GM10248 (cell line): Measurements from ENCODE around the gene IMPACT.

Source experiments
- CTCF ChIA-PET: fragments of 300-600 bp; sonication (Branson Sonifier 250); formaldehyde crosslinking; extraction: SDS; loops from one replicate; lab custom pipeline; 2021; ENCODE audit warnings: antibody characterized with exemption; lab: Yijun Ruan, JAX
- POLR2A ChIA-PET: fragments of 350-650 bp; sonication (Branson Sonifier 250); formaldehyde crosslinking; extraction: SDS; loops from one replicate; lab custom pipeline; 2020; ENCODE audit warnings: antibody characterized with exemption; lab: Yijun Ruan, JAX
- DNase-seq: peaks from one replicate; pipeline ENCODE4 v3.0.0; 2012; ENCODE audit errors: extremely low spot score
- TF ChIP-seq, protein P1 (sequence below): IDR thresholded peaks from 2 replicates; pipeline ENCODE4 v1.5.1; 2012; ENCODE audit warnings: mild to moderate bottlenecking, low read depth; ENCODE audit errors: extremely low read depth, missing control alignments, control extremely low read depth

Gene IMPACT

DNA sequence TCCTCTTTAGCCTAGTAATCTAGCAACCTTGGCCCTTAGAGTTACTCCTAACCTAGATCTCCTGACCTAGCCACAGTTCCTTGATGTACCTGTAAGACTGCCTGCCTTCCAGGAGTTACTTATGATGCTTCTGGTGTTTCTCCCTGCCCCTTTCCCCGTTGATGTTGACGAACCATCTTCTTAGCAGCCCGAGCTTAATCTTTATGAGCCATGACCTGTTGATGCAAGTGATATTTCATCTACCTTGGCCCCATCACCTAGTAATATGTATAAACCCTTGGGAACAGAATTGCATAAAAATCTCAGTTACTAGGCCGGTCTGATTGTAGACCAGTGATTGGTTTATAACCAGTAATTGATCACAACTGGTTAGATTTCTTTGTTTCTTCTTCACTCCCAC lies 2.7 kb downstream of the IMPACT start:
- ChIA-PET POLR2A (no interaction called here), CTCF (interaction anchor here (1.3 kb wide), 1 partner anchor 13 kb away, joined by 6 read pairs; no protein-coding TSS in a partner anchor)
- DNase-seq: no peak
- TF ChIP-seq, protein P1, sequence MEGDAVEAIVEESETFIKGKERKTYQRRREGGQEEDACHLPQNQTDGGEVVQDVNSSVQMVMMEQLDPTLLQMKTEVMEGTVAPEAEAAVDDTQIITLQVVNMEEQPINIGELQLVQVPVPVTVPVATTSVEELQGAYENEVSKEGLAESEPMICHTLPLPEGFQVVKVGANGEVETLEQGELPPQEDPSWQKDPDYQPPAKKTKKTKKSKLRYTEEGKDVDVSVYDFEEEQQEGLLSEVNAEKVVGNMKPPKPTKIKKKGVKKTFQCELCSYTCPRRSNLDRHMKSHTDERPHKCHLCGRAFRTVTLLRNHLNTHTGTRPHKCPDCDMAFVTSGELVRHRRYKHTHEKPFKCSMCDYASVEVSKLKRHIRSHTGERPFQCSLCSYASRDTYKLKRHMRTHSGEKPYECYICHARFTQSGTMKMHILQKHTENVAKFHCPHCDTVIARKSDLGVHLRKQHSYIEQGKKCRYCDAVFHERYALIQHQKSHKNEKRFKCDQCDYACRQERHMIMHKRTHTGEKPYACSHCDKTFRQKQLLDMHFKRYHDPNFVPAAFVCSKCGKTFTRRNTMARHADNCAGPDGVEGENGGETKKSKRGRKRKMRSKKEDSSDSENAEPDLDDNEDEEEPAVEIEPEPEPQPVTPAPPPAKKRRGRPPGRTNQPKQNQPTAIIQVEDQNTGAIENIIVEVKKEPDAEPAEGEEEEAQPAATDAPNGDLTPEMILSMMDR: no peak

DNA sequence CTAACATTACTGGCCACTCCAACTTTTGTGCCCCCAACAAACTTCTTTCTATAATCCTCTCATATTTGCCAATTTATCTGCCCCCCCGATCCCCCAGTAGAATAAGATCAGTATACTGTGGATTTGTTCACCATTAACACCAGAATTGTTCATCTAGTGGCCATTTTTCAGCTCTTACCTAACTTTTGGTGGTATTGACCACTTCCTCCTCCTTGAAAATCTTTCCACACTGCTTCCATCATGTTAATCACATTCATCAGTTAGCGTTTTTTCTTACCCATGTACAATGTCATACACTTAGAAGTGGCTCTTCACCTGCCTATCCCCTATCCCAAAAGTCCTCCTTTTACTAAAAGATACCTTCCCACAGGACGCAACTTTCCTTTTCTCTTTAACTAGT lies 6.1 kb downstream of the IMPACT start:
- POLR2A ChIA-PET: no interaction called here
- TF ChIP-seq, protein P1: no peak
- DNase-seq: no peak
- CTCF ChIA-PET: interaction anchor here (1.3 kb wide), 1 partner anchor 10 kb away, joined by 4 read pairs; no protein-coding TSS in a partner anchor

DNA sequence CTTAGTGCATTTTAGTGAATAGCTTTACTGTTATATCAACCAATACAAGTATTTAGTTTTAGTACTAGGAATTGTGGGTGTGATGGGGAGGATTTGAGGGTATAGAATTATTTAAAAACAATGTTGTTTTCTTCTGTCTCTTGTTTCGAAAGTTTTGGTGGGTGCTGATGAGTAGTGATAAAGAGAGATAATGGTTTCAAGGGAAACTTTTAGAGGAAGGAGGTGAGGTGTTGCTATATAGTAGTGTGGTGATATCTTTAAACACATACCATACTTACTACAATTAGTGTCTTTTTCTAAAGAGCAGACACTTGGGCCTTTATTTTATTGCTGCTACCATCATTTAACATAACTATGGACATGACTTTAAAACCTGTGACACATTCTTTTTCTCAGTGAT lies 10.5 kb downstream of the IMPACT start:
- ChIA-PET CTCF (interaction anchor here (1.8 kb wide), 1 partner anchor 52 kb away, joined by 6 read pairs; no protein-coding TSS in a partner anchor), POLR2A (no interaction called here)

DNA sequence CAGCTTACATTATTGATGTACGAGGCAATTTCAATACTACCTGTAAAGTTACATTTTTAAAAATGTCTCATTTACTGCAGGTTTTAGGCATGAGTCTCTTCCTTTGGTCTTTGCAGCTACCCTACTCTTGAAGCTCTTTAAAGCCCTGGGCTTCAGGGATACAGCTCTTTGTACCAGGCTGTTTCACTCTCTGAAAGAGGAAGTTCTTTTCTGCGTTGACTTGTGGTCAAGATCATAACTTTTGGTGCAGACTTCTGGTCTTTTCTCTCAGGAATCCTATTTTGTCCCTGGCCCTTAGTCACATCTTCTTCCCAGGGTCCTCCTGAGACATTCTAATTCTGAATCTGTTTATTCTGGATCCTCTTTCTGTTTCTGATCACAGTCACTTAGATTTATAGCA lies 17.4 kb downstream of the IMPACT start:
- CTCF ChIA-PET: interaction anchor here (0.9 to 1.5 kb wide), 4 partner anchors 9 to 30 kb away, joined by 3 to 4 read pairs (median 3); partner anchors contain the start of gene IMPACT
- POLR2A ChIA-PET: no interaction called here
- no peak for DNase-seq
- TF ChIP-seq, protein P1: no peak

More for the DNA sequence above, 10.5 kb downstream of the IMPACT start:
- DNase-seq: no peak
- TF ChIP-seq, protein P1: no peak

DNA sequence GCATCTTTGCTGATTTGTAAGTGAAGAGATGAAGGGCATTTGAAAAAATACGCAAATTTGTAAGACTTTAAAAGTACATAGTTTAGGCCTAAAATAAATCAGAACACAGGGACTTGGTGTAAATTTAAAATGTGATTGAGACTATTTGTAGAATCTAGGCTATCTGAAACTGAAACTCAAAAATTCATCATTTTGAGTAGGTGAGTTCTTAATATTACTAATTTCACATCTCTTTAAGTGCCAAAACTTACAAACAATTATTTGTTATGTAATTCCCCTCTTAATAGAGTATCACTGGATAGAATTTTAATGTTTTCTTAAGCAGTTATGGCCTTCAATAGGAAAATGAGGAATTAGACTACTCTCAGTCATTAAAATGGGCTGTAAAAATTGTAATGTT lies 20.0 kb downstream of the IMPACT start:
- no peak for DNase-seq
- TF ChIP-seq, protein P1: no peak
- ChIA-PET CTCF (interaction anchor here (1.1 to 2.2 kb wide), 4 partner anchors 11 to 86 kb away, joined by 3 to 11 read pairs (median 4); no protein-coding TSS in a partner anchor), POLR2A (no interaction called here)

DNA sequence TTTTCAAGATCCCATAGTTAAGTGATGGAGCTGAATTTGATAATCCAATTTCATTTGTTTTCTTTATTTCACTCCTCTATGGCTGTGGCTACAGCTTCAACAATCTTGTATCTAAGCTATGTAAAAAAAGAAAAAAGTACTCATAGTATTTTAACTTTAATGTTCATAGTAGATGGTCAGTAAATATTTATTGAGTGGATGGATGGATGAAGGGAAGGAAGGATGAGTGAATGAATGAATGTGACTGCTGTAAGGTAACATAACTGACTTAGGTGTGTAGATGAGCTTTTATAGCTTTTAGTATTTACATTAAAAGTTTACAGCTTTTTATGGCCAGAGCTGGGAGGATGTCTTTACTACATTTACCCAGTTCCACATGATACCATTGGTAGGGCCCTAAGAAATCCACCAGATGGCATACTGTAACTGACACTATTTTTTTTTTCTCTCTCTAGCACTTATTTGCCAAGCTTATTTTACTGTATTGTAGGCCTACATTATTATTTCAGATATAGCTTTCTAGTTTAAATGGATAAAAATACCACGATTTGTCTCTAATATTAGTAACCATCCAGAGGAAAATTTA lies 20.6 kb downstream of the IMPACT start:
- DNase-seq: no peak

More for the DNA sequence above, 20.6 kb downstream of the IMPACT start:
- CTCF ChIA-PET: interaction anchor here (1.1 to 2.2 kb wide), 4 partner anchors 12 to 86 kb away, joined by 3 to 11 read pairs (median 4); no protein-coding TSS in a partner anchor
- TF ChIP-seq, protein P1: no peak
- POLR2A ChIA-PET: no interaction called here
